HEK293T (cell line): ENCODE data around the gene KLK10.

Experiments used
- BHLHE40 ChIP-seq: fragments of 450-650 bp; IDR thresholded peaks from 2 replicates; pipeline ENCODE4 v1.6.1; 2016; ENCODE audit warnings: mild to moderate bottlenecking, moderate library complexity, borderline replicate concordance
- FOXA1 ChIP-seq: fragments of 450-650 bp; IDR thresholded peaks from 2 replicates; pipeline ENCODE4 v1.6.1; 2016; ENCODE audit warnings: mild to moderate bottlenecking
- FOXK2 ChIP-seq: fragments of 450-650 bp; IDR thresholded peaks from 2 replicates; pipeline ENCODE4 v1.6.1; 2016; ENCODE audit warnings: mild to moderate bottlenecking
- FOXM1 ChIP-seq: fragments of 450-650 bp; IDR thresholded peaks from 2 replicates; pipeline ENCODE4 v1.6.1; 2017; ENCODE audit warnings: mild to moderate bottlenecking, borderline replicate concordance
- HDGF ChIP-seq: fragments of 450-650 bp; IDR thresholded peaks from 2 replicates; pipeline ENCODE4 v1.6.1; 2017; ENCODE audit warnings: antibody characterized with exemption, borderline replicate concordance
- SUZ12 ChIP-seq: fragments of 450-650 bp; IDR thresholded peaks from 2 replicates; pipeline ENCODE4 v1.6.1; 2016; ENCODE audit warnings: mild to moderate bottlenecking
- TARDBP ChIP-seq: fragments of 450-650 bp; IDR thresholded peaks from 2 replicates; pipeline ENCODE4 v1.6.1; 2016
- ZNF384 ChIP-seq: fragments of 450-650 bp; IDR thresholded peaks from 2 replicates; pipeline ENCODE4 v1.6.1; 2016

GRCh38 chr19:51006406-51006805, 13.1 kb downstream of the KLK10 start:
- TF ChIP-seq FOXM1 (no peak), FOXA1 (no peak), FOXK2 (no peak), BHLHE40 (no peak), ZNF384 (no peak), SUZ12 (no peak), HDGF (no peak), TARDBP (no peak)
